Bone marrow (tissue), 2 donors: ENCODE measurements around the gene ABCC5.
"Not testable (repeated sequence)": the region's sequence is repeated elsewhere in the genome, so short reads cannot be mapped to it uniquely, and the experiment has no call there.

Experiments
- DNase-seq, 2 donors: peaks; one replicate each; lab custom pipeline; 2025; lab: John Stamatoyannopoulos, UW

ABCC5 gene

GRCh38 chr3:184017672-184018423 is at the start of gene ABCC5:
TSS of gene ABCC5 (minus strand) at chr3:184017884. CDS start at chr3:184014392, 3,492 bp downstream.
- peak; percentile 61 to 70 for DNase-seq

GRCh38 chr3:184066211-184066610 is 48.5 kb upstream of the ABCC5 start:
- DNase-seq: no peak

- DNase-seq: no peak
Measured at GRCh38 chr3:184062637-184063036, 45.0 kb upstream of the ABCC5 start.

GRCh38 chr3:184059424-184059823 is 41.7 kb upstream of the ABCC5 start:
- DNase-seq: no peak

- DNase-seq: no peak
Measured at GRCh38 chr3:184058029-184058428, 40.3 kb upstream of the ABCC5 start.

- no peak for DNase-seq
Measured at GRCh38 chr3:184052767-184053166, 35.1 kb upstream of the ABCC5 start, which contains the start of gene HTR3C. TSS of gene HTR3C (plus strand) at chr3:184053047. CDS start at chr3:184053081, 34 bp downstream.

- DNase-seq: no peak
Measured at GRCh38 chr3:184050217-184050847, 32.6 kb upstream of the ABCC5 start.

- no peak for DNase-seq
Measured at GRCh38 chr3:184045995-184046394, 28.3 kb upstream of the ABCC5 start.

GRCh38 chr3:184042617-184043016 is 24.9 kb upstream of the ABCC5 start:
- no peak for DNase-seq

- no peak for DNase-seq
Measured at GRCh38 chr3:184040010-184040409, 22.3 kb upstream of the ABCC5 start.

GRCh38 chr3:184039414-184039813 is 21.7 kb upstream of the ABCC5 start:
- DNase-seq: no peak

- DNase-seq: not testable (repeated sequence)
Measured at GRCh38 chr3:184038307-184038706, 20.6 kb upstream of the ABCC5 start.

- DNase-seq: no peak
Measured at GRCh38 chr3:184037816-184038215, 20.1 kb upstream of the ABCC5 start.

- DNase-seq: no peak
Measured at GRCh38 chr3:184031187-184031792, 13.6 kb upstream of the ABCC5 start, which contains the start of gene HTR3D. TSS of gene HTR3D (plus strand) at chr3:184031742. CDS start at chr3:184031742, 0 bp downstream.

GRCh38 chr3:184030536-184030935 is 12.9 kb upstream of the ABCC5 start:
- no peak for DNase-seq

- DNase-seq: no peak
Measured at GRCh38 chr3:184029443-184029842, 11.8 kb upstream of the ABCC5 start.

GRCh38 chr3:184028275-184028890 is 10.7 kb upstream of the ABCC5 start:
- DNase-seq: not testable (repeated sequence)

- DNase-seq: not testable (repeated sequence)
Measured at GRCh38 chr3:184025256-184025655, 7.6 kb upstream of the ABCC5 start.

- peak in 1 of 2 donors; percentile 72 for DNase-seq
Measured at GRCh38 chr3:184022323-184022722, 4.6 kb upstream of the ABCC5 start.

- DNase-seq: no peak
Measured at GRCh38 chr3:184018424-184018973, 815 bp upstream of the ABCC5 start.

GRCh38 chr3:184016811-184017671 is 643 bp downstream of the ABCC5 start:
- DNase-seq: peak in 1 of 2 donors; percentile 65
